Measurements from ENCODE around the gene BHLHA15. TPM values are rescaled to one million over a fixed set of nuclear protein-coding genes. Genes with fewer than 3 reads are reported as not detected.

The BHLHA15 gene
- total RNA-seq, 1 experiment from 2014 or later = not detected

DNA sequence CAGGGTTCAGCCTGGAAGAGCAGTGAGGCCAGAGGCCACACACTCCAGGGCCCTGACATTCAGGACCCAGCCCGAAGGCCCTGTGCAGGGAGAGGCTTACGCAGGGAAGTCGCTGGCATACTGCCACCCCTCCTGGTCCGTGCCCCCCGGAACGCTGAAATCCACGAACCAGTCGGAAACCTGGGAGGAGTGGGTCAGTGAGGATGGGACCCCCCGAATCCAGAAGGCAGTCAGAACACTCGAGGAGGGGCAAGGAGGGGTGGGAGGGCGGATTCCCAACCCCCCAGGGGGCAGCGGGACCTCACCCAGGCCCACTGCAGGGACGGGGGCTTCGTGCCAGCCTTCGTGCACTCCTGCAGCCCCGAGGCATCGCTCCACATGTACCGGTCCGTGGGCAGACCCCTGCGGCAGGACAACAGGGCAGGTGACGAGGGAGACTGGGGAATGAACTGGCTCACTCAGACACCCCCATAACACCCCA is 13.5 kb downstream of the BHLHA15 start:
- no peak for DNase-seq (ENCODE audit: low read depth)

DNA sequence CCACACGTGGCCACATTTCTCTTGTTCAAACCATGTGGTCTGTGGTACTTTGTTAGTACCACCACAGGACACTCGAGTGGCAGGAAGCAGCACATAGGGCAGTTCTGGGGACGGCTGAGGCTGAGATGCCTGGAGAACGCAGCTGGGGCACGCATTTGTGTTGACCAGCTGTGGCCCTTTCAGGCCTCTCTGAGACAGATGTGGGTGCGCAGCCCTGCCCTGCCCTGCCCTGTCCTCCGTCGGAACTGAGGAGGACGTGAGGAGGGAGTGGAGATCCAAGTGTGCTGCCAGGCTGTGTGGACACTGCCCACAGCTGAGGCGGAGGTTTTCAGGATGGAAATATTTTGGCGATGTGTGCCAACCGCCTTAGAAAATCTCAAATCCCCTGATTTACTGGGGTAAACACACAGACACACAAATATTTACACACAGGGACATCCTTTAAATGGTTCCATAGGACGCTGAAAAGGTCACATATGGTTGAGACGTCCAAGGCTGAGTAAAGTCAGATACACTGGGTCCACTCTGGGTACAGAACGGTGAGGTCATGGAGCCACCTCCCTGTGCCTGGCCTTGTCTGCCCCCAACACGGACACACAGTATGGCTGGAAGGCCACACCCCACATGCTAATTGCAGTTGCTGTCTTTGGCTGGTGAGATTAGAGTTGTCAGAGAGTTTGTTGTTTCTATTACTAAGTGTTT is 14.8 kb downstream of the BHLHA15 start:
- DNase-seq (ENCODE audit: low read depth) = no peak

DNA sequence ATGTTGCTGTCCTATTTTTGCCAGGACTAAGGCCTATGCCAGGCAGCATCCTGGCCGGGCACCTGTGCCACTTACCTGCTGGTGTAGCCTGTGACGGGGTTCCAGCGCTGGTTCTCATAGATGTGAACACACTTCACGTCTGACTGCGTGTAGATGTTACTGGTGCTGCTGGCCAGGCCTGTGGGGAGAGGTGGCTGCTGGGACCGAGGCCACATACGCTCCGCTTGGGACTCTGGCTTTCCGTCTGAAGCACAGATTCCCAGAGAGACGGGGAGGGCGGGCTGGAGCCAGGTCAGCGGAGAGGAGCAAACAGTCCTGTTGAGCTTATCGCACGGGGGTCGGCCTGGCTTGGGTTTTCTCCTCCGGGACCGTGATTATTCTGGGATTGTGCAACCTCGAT is 16.7 kb downstream of the BHLHA15 start:
- no peak for DNase-seq (ENCODE audit: low read depth)

DNA sequence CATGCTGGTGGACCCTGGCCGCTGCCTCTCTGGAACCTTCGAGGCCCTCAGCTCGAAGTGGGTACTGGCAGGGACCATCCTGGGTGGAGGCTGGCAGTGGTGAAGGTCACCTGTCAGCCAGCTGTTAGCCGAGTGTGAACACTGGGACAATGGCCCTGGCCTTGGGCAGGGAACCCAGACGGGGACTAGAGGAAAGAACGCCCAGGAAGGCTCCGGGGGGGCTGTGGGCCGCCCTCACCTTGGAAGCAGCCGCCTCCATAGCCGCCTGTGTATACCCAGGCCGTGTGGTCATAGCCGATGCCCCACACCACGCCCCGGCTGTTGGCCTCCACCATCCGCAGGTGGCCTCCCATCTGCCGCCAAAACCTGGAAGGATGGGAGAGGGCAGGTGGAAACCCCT is 17.6 kb downstream of the BHLHA15 start:
- no peak for DNase-seq (ENCODE audit: low read depth)

DNA sequence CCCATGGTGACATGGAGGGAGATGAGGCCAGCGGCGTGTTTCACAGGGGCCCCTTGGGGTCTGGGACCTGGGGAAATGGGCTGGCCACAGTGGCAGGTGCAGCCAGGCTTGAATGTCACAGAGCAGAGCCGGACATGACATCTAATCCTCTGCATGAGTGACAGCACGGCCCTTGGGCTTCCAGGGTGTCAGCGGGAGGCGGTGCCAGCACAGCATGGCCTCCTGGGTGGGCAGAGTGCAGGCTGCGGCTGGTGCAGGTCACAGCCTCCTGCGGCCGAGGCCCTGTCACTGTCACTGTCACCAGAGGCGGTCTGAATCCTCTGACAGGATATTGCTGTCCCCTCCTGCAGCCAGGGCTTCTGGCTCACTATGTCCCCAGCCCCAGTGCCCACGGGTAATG is 18.2 kb downstream of the BHLHA15 start:
- DNase-seq (ENCODE audit: low read depth) = no peak

DNA sequence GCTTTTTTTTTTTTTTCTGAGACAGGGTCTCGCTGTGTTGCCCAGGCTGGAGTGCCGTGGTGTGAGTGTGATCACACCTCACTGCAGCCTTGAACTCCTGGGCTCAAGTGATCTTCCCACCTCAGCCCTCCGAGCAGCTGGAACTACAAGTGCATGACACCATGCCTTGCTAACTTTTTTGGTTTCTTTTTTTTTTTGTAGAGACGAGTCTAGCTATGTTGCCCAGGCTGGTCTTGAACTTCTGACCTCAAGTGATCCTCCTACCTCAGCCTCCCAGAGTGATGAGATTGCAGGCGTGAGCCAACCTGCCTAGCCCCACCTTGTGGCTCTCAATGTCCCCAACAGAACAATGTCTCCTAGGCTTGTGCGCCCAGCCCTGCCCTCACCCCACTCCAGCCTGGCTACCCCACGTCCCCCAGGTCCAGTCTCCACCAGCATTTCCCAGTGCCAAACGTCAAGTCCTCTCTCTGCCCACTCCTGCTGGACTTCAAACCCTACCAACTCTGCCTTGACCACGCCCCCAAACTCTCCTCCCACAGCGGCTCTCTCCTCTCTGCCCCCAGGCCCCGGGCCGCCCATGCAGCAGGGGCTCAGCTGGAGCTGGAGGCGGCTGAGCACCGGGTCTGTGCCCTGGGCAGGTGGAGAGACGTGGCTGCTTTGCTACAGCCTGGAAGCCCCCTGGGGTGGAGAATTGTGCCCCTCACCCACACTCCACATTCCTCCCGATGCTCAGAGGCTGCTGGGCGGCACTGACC is 18.9 kb downstream of the BHLHA15 start:
- DNase-seq (ENCODE audit: low read depth) = no peak

DNA sequence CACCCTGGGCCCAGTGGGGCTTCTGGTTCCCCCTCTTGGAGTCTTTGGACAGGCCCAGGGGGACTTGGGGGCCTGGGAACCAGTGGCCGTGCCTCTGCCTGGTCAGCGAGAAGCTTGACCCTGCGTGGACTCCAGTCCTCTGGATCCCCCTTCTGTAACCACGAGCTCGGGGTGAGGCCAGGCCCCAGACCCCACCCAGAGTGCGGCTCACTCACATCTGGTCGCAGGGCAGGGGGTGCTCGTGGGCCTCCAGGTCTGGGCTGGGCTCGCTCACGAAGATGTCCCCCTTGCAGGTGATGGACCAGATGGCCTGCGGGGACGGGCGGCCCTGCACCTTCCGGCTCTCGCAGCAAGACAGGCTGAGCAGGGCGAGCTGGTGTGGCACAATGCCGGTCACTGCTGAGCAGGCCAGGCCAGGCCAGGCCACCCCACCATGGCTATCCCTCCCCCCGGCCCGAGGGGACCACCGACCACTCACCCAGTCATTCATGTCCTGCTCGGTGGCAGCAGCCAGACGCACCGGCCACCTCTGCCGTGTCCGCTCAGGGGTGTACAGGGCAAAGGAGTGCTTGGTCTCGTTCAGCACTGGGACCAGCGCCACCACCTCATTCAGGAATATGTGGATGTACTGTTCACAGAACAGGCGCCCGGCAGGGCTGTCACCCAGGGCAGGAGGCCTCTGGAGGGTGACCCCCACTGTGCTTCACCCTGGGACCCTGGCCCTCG is 19.7 kb downstream of the BHLHA15 start:
- DNase-seq (ENCODE audit: low read depth) = no peak

DNA sequence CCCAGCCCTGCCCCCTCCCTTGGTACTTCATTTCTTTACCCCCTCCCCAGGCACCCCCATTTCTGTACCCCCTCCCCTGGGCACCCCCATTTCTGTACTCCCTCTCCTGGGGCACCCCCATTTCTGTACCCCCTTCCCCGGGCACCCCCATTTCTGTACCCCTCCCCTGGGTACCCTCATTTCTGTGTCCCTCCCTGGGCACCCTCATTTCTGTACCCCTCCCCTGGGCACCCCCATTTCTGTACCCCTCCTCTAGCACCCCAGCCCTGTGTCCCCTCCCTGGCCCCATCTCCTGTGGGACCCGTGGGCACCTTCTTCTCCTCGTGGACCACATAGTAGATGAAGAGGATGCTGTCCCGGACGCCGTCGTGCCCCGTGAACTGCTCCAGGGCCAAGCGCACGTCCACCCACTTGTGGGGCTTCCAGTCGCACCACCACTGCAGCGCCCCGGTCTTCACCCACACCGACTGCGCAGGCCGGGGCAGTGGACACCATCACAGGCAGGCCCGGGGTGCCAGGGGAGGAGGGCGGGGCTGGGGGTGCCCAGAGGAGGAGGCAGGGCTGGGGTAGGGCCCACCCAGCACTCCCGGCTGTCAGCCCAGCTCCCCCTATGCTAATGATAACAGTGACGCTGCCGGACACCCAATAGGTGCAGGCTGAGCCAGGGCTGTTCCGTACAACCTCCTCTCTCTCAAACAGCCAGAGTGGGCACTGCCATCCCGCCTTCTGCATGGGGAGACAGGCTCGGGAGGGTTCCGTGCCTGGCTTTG is 20.4 kb downstream of the BHLHA15 start:
- no peak for DNase-seq (ENCODE audit: low read depth)

DNA sequence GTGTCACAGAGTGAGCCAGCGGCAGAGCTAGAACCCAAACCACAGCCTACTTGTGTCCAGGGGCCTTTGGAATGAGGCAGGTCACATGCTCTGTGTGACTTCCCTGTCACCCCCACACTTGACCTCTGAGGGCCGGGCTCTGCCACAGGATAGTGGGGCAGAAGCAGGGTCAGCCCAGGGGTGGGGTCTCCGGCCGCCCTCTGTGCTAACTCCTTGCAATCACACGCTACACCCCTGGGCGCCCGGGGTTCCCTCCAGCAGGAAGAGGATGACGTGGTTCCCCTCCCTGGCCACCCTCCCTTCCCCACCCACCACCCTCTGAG is 21.0 kb downstream of the BHLHA15 start:
- DNase-seq (ENCODE audit: low read depth) = no peak

DNA sequence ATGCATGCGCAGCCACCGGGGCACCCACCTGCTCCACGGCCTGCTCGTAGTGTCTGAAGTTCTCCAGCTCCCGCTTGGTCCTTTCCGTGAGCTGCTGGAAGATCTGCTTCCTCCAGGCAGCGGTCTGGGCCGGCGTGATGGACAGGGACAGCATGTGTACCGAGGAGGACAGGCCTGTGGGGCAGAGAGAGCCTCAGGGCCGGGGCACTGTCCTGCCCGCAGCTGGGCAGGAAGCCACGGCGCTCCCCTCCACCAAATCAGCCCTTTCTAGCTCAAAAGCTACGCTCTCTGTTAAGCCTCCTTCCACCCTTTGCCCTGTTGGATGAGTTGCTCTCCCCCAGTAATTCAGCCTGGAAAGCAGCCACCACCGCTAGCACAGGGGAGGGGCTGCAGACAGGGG is 21.6 kb downstream of the BHLHA15 start:
- DNase-seq (ENCODE audit: low read depth) = peak; percentile 29

DNA sequence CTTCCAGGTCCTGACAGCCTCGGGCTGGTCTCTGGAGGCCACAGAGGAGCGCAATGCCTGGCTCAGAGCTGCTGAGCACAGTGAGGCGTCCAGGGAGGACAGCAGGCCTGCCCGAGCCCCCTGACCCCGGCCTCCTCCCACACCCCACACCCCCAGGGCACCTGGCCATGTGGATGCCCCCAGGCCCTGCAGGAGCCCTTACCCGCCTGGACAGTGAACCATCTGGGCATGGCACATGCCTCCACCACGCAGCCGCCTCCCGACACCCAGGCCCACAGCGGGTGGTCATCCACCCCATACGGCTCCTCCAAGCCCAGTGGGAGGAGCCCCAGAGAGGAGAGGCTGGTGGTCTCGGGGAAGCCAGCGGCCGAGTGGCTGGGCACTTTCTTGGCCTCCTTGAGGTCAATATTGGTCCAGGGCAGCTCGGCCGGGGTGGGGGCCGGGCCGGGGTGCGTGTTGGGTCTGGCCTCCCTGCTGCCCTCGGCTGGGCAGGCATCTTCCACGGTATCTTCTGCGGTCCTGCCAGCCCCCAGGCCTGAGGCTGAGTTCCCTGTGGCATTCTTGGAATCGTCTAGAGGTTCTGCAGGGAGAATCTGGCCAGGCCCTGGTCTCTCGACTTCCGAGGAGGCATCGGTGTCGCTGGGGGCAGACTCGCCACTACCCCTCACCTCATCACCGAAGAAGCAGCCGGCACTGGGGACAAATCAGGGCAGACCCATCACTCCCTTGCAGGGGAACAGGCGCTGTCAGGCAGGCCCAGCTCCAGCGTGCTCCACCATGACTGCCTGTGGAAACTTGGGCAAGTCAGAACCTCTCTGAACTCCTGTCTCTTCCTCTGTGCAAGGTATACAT is 22.2 kb downstream of the BHLHA15 start:
- no peak for DNase-seq (ENCODE audit: low read depth)

DNA sequence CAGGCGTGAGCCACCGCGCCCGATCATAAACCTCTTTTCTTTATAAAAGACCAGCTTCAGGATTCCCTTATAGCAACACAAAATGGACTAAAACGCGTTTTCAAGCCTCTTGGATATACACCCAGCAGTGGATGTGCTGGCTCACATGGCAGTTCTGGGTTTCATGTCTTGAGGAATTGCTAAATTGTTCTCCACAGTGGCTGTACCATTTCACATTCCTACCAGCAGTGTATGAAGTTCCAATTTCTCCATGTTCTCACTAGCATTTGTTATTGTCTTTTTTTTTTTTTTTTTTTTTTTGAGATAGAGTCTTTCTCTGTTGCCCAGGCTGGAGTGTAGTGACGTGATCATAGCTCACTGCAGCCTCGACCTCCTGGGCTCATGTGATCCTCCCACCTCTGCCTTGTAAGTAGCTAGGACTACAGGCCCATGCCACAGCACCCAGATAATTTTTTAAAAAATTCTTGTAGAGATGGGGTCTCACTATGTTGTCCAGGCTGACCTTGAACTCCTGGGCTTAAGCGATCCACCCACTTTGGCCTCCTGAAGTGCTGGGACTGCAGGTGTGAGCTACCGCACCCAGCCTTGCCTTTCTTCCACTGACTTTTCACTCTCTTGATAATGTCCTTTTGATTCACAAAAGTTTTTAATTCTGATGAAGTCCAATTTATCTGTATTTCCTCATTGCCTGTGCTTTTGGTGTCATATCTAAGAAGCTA is 23.3 kb downstream of the BHLHA15 start:
- peak; percentile 26 for DNase-seq (ENCODE audit: low read depth)

DNA sequence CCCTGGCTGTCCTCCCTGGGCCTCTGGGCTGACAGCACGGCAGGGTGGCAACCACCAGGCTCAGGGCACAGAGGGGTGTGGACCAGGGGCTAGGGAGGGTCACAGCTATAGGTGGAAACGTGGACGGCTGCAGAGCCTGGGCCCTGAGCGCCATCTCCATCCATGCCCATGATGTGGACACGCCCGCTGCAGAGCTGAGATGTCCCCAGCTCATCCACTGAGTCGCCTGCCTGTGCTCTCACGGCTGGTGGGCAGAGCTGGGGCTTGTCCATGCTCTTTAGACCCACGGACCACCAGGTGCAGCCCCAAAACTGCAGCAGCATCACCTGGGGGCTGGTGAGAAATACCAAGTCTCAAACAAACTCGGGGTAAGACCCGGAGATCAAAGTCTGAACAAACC is 24.7 kb downstream of the BHLHA15 start:
- no peak for DNase-seq (ENCODE audit: low read depth)

DNA sequence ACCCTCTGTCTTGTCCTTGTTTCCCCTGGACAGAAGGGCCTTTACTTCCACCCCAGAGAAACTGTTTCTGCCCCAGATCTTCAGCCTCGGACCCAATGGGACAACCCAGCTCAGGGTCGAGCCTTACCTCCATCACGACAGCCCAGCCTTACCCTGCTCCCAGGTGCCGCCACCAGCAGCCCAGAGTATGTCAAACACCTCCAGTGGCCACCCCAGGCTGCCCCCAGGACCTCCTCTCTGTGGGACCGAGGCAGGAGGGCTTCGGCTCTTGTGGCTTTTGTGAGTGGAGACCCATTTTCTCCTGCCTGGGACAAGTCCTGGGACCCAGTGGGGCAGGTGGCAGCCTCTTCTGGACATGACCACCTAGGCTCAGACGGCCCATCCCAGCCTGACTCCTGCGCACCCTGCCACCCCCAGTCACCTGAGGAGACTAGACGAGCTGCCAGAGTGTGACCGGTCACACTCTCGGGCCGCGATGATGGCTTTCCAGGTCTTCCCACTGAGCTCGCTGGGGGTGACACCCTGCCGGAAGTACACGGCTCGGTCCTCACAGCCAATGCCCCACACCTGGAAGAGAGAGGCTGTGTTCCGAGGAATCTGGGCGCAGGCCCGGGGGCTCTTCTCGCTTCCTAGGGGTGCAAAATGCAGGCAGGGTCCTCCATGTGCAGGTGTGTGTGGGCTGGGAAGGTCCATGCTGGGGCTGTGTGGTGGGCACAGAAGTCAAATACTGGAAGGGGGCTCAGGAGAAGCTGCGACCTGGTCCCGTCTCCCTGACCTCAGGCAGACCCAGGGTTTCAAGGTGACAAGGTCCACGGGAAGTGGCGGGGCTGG is 25.3 kb downstream of the BHLHA15 start:
- DNase-seq (ENCODE audit: low read depth) = no peak

DNA sequence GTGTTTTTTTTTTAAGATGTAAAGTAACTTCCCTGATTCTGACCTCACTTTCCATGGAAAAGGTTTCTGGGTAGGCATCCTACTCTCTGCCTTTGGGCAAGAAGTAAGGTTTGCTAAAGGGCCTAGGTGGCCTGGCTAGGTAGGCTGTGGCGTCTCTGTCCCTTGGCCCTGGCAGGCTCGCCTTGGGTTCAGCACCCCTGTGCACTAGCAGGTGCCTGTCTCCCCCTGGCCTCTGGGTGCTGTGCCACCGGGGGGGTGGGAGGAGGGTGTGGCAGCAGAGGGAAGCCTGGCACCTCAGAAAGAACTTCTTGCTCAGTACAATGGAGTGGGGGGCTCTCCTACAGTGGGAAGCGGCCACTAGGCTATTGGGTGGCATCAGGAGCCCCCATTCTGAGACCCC is 26.8 kb downstream of the BHLHA15 start:
- DNase-seq (ENCODE audit: low read depth) = no peak

DNA sequence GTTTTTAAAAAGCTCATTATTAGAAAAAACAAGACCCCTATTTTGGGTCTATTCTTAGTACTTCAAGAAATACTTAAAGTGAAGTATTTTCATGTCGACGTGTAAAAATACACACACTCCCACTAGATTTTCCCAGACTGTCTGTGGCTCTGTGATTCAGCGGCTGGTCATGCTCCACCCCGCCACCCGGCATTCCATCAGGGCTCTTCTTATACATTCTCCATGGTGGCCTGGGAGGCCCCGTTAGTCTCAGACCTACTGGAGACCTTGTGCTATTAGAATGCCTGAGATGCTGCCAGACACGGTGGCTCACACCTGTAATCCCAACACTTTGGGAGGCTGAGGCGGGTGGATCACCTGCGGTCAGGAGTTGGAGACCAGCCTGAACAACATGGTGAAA is 27.7 kb downstream of the BHLHA15 start:
- peak; percentile 38 for DNase-seq (ENCODE audit: low read depth)

DNA sequence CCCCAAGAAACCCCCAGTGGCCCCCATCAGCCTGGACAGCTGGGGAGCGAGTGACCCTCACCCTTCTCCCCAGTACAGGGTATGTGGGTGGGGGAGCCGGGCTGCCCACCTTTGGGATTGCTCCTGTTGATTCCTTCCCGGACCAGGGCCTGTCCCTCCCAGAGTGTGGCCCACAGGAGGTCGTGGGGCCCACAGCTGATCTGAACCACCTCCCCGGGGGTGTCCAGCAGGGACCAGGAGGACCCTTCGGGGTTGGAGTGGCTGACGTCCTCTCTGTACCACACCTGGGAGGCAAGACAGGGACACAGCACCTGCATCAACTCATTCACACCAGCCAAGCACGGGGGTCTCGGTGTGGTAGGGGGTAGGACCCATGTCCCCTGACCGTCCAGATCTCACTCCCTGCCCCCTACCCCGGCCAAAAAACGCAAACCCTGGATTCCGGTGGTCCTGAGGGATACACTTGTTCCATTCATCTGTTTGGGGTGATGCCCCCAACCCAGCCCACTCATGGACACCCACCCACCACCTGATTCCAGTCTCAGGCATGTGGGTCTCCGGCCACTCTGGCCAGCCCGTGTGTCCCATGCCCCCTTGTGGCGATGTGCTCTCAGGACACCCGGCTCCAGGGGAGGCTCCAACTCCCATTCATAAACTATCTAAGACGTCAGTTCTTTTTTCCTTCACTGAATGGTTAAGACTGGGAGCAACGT is 29.9 kb downstream of the BHLHA15 start:
- peak; percentile 22 for DNase-seq (ENCODE audit: low read depth)

DNA sequence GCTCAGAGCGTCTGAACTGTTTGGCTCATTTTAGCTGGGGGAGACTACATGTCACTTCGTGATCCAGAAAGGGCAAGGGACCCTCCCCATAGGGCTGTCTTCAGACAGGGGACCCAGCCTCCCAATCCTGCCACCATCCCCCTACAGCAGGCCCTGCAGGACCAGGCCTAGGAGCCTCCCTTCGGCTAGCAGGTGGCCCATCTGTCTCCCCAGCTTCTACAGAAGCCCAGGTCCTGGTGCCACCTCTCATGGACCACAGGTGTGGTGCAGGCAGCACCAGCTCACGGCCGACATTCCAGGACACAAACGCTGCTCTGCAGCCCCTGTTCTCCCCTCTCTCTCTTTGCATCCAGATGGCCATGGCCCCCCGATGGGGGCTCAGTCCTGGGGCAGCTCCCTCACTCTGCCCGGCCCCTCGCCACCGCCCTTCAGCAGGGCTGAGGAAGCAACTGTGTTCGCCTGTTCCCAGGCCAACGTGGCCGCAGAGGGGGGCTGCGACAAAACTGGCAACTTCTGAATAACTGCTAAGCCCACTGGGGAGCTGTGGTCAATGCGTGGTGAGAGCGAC is 30.5 kb downstream of the BHLHA15 start:
- no peak for DNase-seq (ENCODE audit: low read depth)
